IMR-90 (cell line): Measurements from ENCODE around the gene TTLL11.

ENCODE experiments used
- CEBPB ChIP-seq: IDR thresholded peaks from 2 replicates; pipeline ENCODE4 v1.6.1; 2012; ENCODE audit warnings: low read depth, low read length, improper control_type of control experiment
- MAZ ChIP-seq: IDR thresholded peaks from 2 replicates; pipeline ENCODE4 v1.6.1; 2012; ENCODE audit warnings: low read depth, mild to moderate bottlenecking, low read length, improper control_type of control experiment, moderate library complexity, borderline replicate concordance
- MXI1 ChIP-seq: IDR thresholded peaks from 2 replicates; pipeline ENCODE4 v1.6.1; 2012; ENCODE audit warnings: low read depth, mild to moderate bottlenecking, low read length, moderate library complexity, borderline replicate concordance
- POLR2A ChIP-seq: IDR thresholded peaks from 2 replicates; pipeline ENCODE4 v1.6.1; 2012; ENCODE audit warnings: mild to moderate bottlenecking, low read depth, low read length
- SMC3 ChIP-seq: fragments of 150-350 bp; IDR thresholded peaks from 2 replicates; pipeline ENCODE4 v1.6.1; 2016; ENCODE audit warnings: low read depth, mild to moderate bottlenecking, antibody characterized with exemption, low read length, moderate library complexity
- TF ChIP-seq, protein P1 (sequence below): conservative IDR thresholded peaks from 2 replicates; pipeline ENCODE4 v1.5.1; 2012; ENCODE audit warnings: mild to moderate bottlenecking, low read depth, low read length, improper control_type of control experiment
- TF ChIP-seq, protein P2 (sequence below): fragments of 150-350 bp; IDR thresholded peaks from 2 replicates; pipeline ENCODE4 v1.6.1; 2016; ENCODE audit warnings: low read depth, mild to moderate bottlenecking, low read length, moderate library complexity, borderline replicate concordance
- TF ChIP-seq, protein P3 (sequence below): fragments of 150-350 bp; IDR thresholded peaks from 2 replicates; pipeline ENCODE4 v1.6.1; 2017; ENCODE audit warnings: mild to moderate bottlenecking, antibody characterized with exemption, low read length, low read depth

DNA sequence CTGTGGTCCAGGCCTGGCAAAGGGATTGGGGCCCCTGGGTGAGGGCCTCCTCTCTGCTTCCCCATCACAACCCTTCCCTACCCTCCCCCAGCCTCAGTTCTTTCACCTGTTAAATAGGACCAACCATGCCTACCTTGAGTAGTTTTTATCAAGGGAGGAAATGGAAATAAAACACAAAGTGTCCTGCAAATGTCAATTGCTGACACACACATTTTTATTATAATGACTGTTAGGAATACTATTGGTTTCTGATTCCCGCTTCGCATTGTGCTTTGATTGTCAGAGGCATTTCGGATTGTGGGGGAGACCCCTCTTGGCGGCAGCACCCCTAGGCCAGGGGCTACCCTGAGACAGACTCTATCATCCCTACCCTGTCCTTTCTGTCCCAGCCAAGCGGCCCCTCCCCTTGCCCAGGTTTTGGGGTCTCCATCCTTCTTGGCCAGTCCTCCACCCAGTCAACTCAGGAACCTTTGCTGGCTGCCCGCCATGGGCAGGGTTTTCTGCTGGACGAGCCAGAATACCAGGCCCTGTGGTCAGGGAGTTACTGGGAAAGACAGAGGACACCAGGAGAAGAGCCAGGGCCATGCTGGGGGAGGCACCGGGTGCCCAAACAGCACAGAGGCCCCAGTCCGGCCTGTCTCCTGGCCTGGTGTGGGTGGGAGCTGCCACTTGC is 18.4 kb upstream of the TTLL11 start:
- no peak for TF ChIP-seq SMC3
- TF ChIP-seq, protein P1, sequence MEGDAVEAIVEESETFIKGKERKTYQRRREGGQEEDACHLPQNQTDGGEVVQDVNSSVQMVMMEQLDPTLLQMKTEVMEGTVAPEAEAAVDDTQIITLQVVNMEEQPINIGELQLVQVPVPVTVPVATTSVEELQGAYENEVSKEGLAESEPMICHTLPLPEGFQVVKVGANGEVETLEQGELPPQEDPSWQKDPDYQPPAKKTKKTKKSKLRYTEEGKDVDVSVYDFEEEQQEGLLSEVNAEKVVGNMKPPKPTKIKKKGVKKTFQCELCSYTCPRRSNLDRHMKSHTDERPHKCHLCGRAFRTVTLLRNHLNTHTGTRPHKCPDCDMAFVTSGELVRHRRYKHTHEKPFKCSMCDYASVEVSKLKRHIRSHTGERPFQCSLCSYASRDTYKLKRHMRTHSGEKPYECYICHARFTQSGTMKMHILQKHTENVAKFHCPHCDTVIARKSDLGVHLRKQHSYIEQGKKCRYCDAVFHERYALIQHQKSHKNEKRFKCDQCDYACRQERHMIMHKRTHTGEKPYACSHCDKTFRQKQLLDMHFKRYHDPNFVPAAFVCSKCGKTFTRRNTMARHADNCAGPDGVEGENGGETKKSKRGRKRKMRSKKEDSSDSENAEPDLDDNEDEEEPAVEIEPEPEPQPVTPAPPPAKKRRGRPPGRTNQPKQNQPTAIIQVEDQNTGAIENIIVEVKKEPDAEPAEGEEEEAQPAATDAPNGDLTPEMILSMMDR, result no peak
- TF ChIP-seq, protein P2, sequence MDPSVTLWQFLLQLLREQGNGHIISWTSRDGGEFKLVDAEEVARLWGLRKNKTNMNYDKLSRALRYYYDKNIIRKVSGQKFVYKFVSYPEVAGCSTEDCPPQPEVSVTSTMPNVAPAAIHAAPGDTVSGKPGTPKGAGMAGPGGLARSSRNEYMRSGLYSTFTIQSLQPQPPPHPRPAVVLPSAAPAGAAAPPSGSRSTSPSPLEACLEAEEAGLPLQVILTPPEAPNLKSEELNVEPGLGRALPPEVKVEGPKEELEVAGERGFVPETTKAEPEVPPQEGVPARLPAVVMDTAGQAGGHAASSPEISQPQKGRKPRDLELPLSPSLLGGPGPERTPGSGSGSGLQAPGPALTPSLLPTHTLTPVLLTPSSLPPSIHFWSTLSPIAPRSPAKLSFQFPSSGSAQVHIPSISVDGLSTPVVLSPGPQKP, result no peak
- TF ChIP-seq POLR2A, result no peak
- no peak for TF ChIP-seq MAZ
- no peak for TF ChIP-seq MXI1
- no peak for TF ChIP-seq CEBPB
- TF ChIP-seq, protein P3, sequence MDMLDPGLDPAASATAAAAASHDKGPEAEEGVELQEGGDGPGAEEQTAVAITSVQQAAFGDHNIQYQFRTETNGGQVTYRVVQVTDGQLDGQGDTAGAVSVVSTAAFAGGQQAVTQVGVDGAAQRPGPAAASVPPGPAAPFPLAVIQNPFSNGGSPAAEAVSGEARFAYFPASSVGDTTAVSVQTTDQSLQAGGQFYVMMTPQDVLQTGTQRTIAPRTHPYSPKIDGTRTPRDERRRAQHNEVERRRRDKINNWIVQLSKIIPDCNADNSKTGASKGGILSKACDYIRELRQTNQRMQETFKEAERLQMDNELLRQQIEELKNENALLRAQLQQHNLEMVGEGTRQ, result no peak
